H1 (cell line): Measurements from ENCODE around the gene NCLN. TPM values are rescaled to one million over a fixed set of nuclear protein-coding genes. Genes with fewer than 3 reads are reported as not detected.
A peak's percentile ranks its signal among the peaks of the same experiment; 100 is the strongest.

Source experiments
- CTCF ChIA-PET: fragments of 300-600 bp; sonication (Branson Sonifier 250); formaldehyde crosslinking; loops from one replicate; lab custom pipeline; 2021; ENCODE audit not compliant: partially characterized antibody; lab: Charles Lee
- POLR2A ChIA-PET: fragments of 300-600 bp; sonication (Branson Sonifier 250); formaldehyde crosslinking; loops from one replicate; lab custom pipeline; 2021; ENCODE audit warnings: inconsistent platforms; ENCODE audit not compliant: partially characterized antibody; lab: Charles Lee
- DNase-seq, 2 experiments: peaks; one replicate each; pipeline versions ENCODE4 v3.0.0 to v3.0.0-alpha.2; 2010 to 2022; ENCODE audit warnings: low spot score in 2 of 2, low read depth in 1 of 2, mixed read lengths in 1 of 2
- FAIRE-seq: peaks from 2 replicates; lab custom pipeline; 2011; peaks lifted over from hg19 to GRCh38; lab: Jason Lieb, UNC
- H2AFZ ChIP-seq: 2 replicates; pipeline ENCODE4 v1.8.1; 2012; ENCODE audit warnings: low read length, inconsistent platforms
- H2AK5ac ChIP-seq: 2 replicates; pipeline ENCODE4 v1.6.1; 2013; ENCODE audit warnings: low read depth, low read length
- H2BK120ac ChIP-seq: replicated peaks from 2 replicates; pipeline ENCODE3; 2013; ENCODE audit warnings: low read depth, low read length, inconsistent platforms
- H2BK12ac ChIP-seq: 2 replicates; pipeline ENCODE4 v1.6.1; 2013; ENCODE audit warnings: low read depth, low read length
- H2BK15ac ChIP-seq: 2 replicates; pipeline ENCODE4 v1.6.1; 2013; ENCODE audit warnings: low read length
- H2BK20ac ChIP-seq: 2 replicates; pipeline ENCODE4 v1.6.1; 2013; ENCODE audit warnings: low read length
- H2BK5ac ChIP-seq: 2 replicates; pipeline ENCODE4 v1.6.1; 2013; ENCODE audit warnings: low read depth, low read length
- H3K14ac ChIP-seq: 2 replicates; pipeline ENCODE4 v1.6.1; 2013; ENCODE audit warnings: inconsistent platforms; ENCODE audit not compliant: insufficient read length
- H3K18ac ChIP-seq: 2 replicates; pipeline ENCODE4 v1.6.1; 2013; ENCODE audit warnings: low read length; ENCODE audit errors: extremely low read depth
- H3K23ac ChIP-seq: 2 replicates; pipeline ENCODE4 v1.6.1; 2013; ENCODE audit warnings: inconsistent platforms; ENCODE audit not compliant: insufficient read length
- H3K23me2 ChIP-seq: 2 replicates; pipeline ENCODE4 v1.6.1; 2013; ENCODE audit warnings: low read depth, low read length
- H3K27ac ChIP-seq: 2 replicates; pipeline ENCODE4 v1.6.1; 2011; ENCODE audit warnings: low read depth, low read length, inconsistent platforms
- H3K27me3 ChIP-seq, 4 experiments: replicated peaks in 1 of 4; 1 replicate in 1 of 4; 2 replicates in 3 of 4; pipeline versions ENCODE4 v1.6.1 to v1.8.1; 2011 to 2013; ENCODE audit warnings: low read length in 3 of 4, mild to moderate bottlenecking in 3 of 4, inconsistent platforms in 2 of 4, mixed read lengths in 2 of 4, moderate library complexity in 1 of 4; ENCODE audit not compliant: control insufficient read depth in 3 of 4, insufficient read depth in 3 of 4; ENCODE audit errors: extremely low read depth in 1 of 4
- H3K36me3 ChIP-seq, 4 experiments: 2 replicates each; pipeline versions ENCODE4 v1.6.1 to v1.8.1; 2011 to 2013; ENCODE audit warnings: mild to moderate bottlenecking in 4 of 4, low read length in 3 of 4, moderate library complexity in 2 of 4, control low read depth in 1 of 4, inconsistent platforms in 1 of 4; ENCODE audit not compliant: insufficient read depth in 4 of 4, control insufficient read depth in 2 of 4
- H3K4ac ChIP-seq: replicated peaks from 2 replicates; pipeline ENCODE3; 2013; ENCODE audit warnings: low read length, low read depth, mixed read lengths, inconsistent platforms; ENCODE audit not compliant: insufficient read length
- H3K4me1 ChIP-seq, 4 experiments: replicated peaks in 1 of 4; 1 replicate in 1 of 4; 2 replicates in 3 of 4; pipeline versions ENCODE4 v1.6.1 to v1.8.1; 2011 to 2013; ENCODE audit warnings: low read length in 3 of 4, inconsistent platforms in 2 of 4, mixed read lengths in 1 of 4; ENCODE audit not compliant: insufficient read depth in 4 of 4, control insufficient read depth in 3 of 4
- H3K4me2 ChIP-seq, 2 experiments: 2 replicates each; pipeline versions ENCODE4 v1.6.1 to v1.8.1; 2011 to 2013; ENCODE audit warnings: low read depth in 2 of 2, low read length in 2 of 2, control low read depth in 1 of 2, inconsistent platforms in 1 of 2, mild to moderate bottlenecking in 1 of 2; ENCODE audit not compliant: insufficient read depth in 1 of 2
- H3K4me3 ChIP-seq, 4 experiments: fragments of 200-600, 300-600 bp in 1 of 4; sonication (generic), shearing (Covaris generic), sonication (Bioruptor Twin) in 1 of 4; 2 replicates each; pipeline versions ENCODE4 v1.5.1 to v1.8.1; 2011 to 2016; ENCODE audit warnings: low read length in 4 of 4, low read depth in 3 of 4, control low read depth in 2 of 4, inconsistent platforms in 2 of 4, mild to moderate bottlenecking in 2 of 4, mixed read lengths in 1 of 4, moderate library complexity in 1 of 4; ENCODE audit not compliant: insufficient read depth in 2 of 4; ENCODE audit errors: extremely low read depth in 1 of 4
- H3K56ac ChIP-seq: replicated peaks from 2 replicates; pipeline ENCODE3; 2013; ENCODE audit warnings: low read depth, mild to moderate bottlenecking, mixed read lengths, low read length, inconsistent platforms; ENCODE audit not compliant: insufficient read length
- H3K79me1 ChIP-seq: 2 replicates; pipeline ENCODE4 v1.6.1; 2013; ENCODE audit warnings: low read depth, low read length, control low read depth
- H3K79me2 ChIP-seq, 2 experiments: 2 replicates each; pipeline versions ENCODE4 v1.6.1 to v1.8.1; 2012 to 2013; ENCODE audit warnings: low read length in 2 of 2, mild to moderate bottlenecking in 2 of 2, inconsistent platforms in 1 of 2; ENCODE audit not compliant: insufficient read depth in 2 of 2, control insufficient read depth in 1 of 2
- H3K9ac ChIP-seq, 4 experiments: replicated peaks in 1 of 4; 1 replicate in 1 of 4; 2 replicates in 3 of 4; pipeline versions ENCODE4 v1.6.1 to v1.8.1; 2011 to 2013; ENCODE audit warnings: low read depth in 3 of 4, low read length in 3 of 4, control low read depth in 2 of 4, mild to moderate bottlenecking in 2 of 4, moderate library complexity in 2 of 4, inconsistent platforms in 1 of 4; ENCODE audit errors: extremely low read depth in 1 of 4
- H3K9me3 ChIP-seq, 2 experiments: 2 replicates each; pipeline versions ENCODE4 v1.6.1 to v1.8.1; 2012 to 2013; ENCODE audit warnings: mild to moderate bottlenecking in 2 of 2, moderate library complexity in 2 of 2, control low read depth in 1 of 2, inconsistent platforms in 1 of 2, low read depth in 1 of 2, low read length in 1 of 2, mixed read lengths in 1 of 2; ENCODE audit not compliant: insufficient read depth in 2 of 2
- H4K20me1 ChIP-seq, 2 experiments: replicated peaks in 1 of 2; 2 replicates each; pipeline versions ENCODE3 to v1.8.1; 2011 to 2013; ENCODE audit warnings: inconsistent platforms in 2 of 2, low read length in 2 of 2, mild to moderate bottlenecking in 1 of 2; ENCODE audit not compliant: insufficient read depth in 2 of 2, control insufficient read depth in 1 of 2
- H4K5ac ChIP-seq: 2 replicates; pipeline ENCODE4 v1.6.1; 2013; ENCODE audit warnings: low read length, low read depth, mixed read lengths, inconsistent platforms; ENCODE audit not compliant: insufficient read length
- H4K8ac ChIP-seq: 2 replicates; pipeline ENCODE4 v1.8.0; 2013; ENCODE audit warnings: mild to moderate bottlenecking, moderate library complexity, low read length, inconsistent platforms; ENCODE audit not compliant: insufficient read depth; ENCODE audit errors: extremely low read depth
- H4K91ac ChIP-seq: replicated peaks from 2 replicates; pipeline ENCODE3; 2013; ENCODE audit warnings: low read length, mixed read lengths, inconsistent platforms; ENCODE audit not compliant: insufficient read length
- NRF1 ChIP-seq: IDR thresholded peaks from 2 replicates; pipeline ENCODE4 v1.6.1; 2011; ENCODE audit warnings: mild to moderate bottlenecking, low read depth, low read length, improper control_type of control experiment
- SUZ12 ChIP-seq: fragments of 200-600 bp; sonication (generic); IDR thresholded peaks from 2 replicates; pipeline ENCODE4 v1.6.1; 2012; ENCODE audit warnings: mild to moderate bottlenecking, inconsistent platforms, low read length, moderate library complexity, mixed read lengths
- WGBS, 2 experiments: shearing (Covaris generic) in 1 of 2; methylation state at CpG; one replicate each; pipeline versions ENCODE4 v1.1.6 to v1.1.7; 2013 to 2015; ENCODE audit warnings: low lambda C conversion rate in 2 of 2, mixed read lengths in 2 of 2, inconsistent platforms in 1 of 2, low coverage in 1 of 2, missing lambda C conversion rate in 1 of 2; ENCODE audit not compliant: insufficient replicate concordance in 2 of 2, insufficient coverage in 1 of 2, insufficient read length in 1 of 2; ENCODE audit errors: extremely low coverage in 1 of 2, missing lambda C conversion rate in 1 of 2; 5-methylcytosine and 5-hydroxymethylcytosine counted together
- polyA plus RNA-seq, 7 experiments: library from polyadenylated mRNA; depleted of rRNA in 3 of 7; stranded (reverse) in 5 of 7; unstranded in 2 of 7; fragments of >200 nt in 5 of 7; fragments of 200-250 nt in 2 of 7; gene quantifications; 1 replicate in 5 of 7; 2 replicates in 1 of 7; 4 replicates in 1 of 7; pipeline versions ENCODE4 v1.2.1 to v1.2.3, GENCODE V29; 2011 to 2013; ENCODE audit warnings: missing spikeins in 2 of 7, mixed read lengths in 2 of 7
- total RNA-seq: library from RNA; stranded (reverse); fragmentation: NEBNext Ultra II Directional; extraction: Animal tissue kit (Norgen Biotek cat#: 25700); gene quantifications from 2 replicates; pipeline ENCODE4 v1.2.1, GENCODE V29; 2021

Gene NCLN
- total and polyA plus RNA-seq, 2 of the 8 experiments (the other 6 are each of a cell fraction or from before 2014, with no cell fraction given) = 89.2 to 103 TPM

GRCh38 chr19:3135961-3136683 lies 49.6 kb upstream of the NCLN start, which contains the start of gene GNA15:
TSS of gene GNA15 (plus strand) at chr19:3136033. CDS start at chr19:3136451, 418 bp downstream.
- Histone ChIP-seq H2BK5ac (no peak within 1 kb of the TSS), H3K4me2 (no peak within 1 kb of the TSS), H4K91ac (no peak within 1 kb of the TSS), H3K27me3 (no peaks in the 10 kb centered on the region), H3K79me2 (no peaks in the 10 kb centered on the region), H3K27ac (no peak within 1 kb of the TSS), H2BK12ac (no peak within 1 kb of the TSS), H3K79me1 (no peaks in the 10 kb centered on the region), H2AK5ac (no peak within 1 kb of the TSS), H3K23me2 (no peaks in the 10 kb centered on the region), H2BK20ac (no peak within 1 kb of the TSS), H3K23ac (no peak within 1 kb of the TSS), H3K4ac (no peak within 1 kb of the TSS), H4K20me1 (no peaks in the 10 kb centered on the region), H3K4me3 (no peak within 1 kb of the TSS), H3K9me3 (no peaks in the 10 kb centered on the region), H3K36me3 (no peaks in the 10 kb centered on the region), H4K8ac (peak within 1 kb of the TSS; percentile 51; the same call in 1 of the 2 replicates), H3K9ac (no peak within 1 kb of the TSS), H3K18ac (no peak within 1 kb of the TSS), H3K56ac (no peak within 1 kb of the TSS), H2AFZ (no peak within 1 kb of the TSS), H2BK15ac (no peak within 1 kb of the TSS), H3K14ac (no peak within 1 kb of the TSS), H4K5ac (no peak within 1 kb of the TSS), H2BK120ac (no peak within 1 kb of the TSS), H3K4me1 (peaks cover 0 to 4% (median 0%) of the 10 kb centered on the region in 4 experiments; a peak in 1 of 7 replicates)
- 87% methylated on average over 17 of the region's 40 CpGs; no CpG with 5 or more reads in 1 of the 2 experiments for WGBS, 2 experiments
- FAIRE-seq = no peak
- no peak for DNase-seq
- POLR2A ChIA-PET = no interaction called here
- TF ChIP-seq SUZ12 = no peak
- no peak for TF ChIP-seq NRF1
- CTCF ChIA-PET = interaction anchor here (1.7 to 12.0 kb wide), 3 partner anchors 8 to 28 kb away, joined by 3 to 166 read pairs (median 12); no protein-coding TSS in a partner anchor
